ENCODE results near the gene KMT2E.

Gene KMT2E

GRCh38 chr7:105102557-105103352, 88.8 kb downstream of the KMT2E start:
- Mint-ChIP-seq H3K4me3 (no peak overlapping the region), H3K9me3 (no peaks in the 10 kb centered on the region), H3K4me1 (ENCODE audit: low read depth) (no peaks in the 10 kb centered on the region), H3K27ac (no peak overlapping the region), H3K27me3 (no peaks in the 10 kb centered on the region), H3K36me3 (ENCODE audit: low read depth) (peaks cover 88% of the 10 kb centered on the region)
- intact Hi-C loops (cut with micrococcal nuclease) = loop anchor here (5.0 kb wide), 1 partner anchor 35 kb away; no protein-coding TSS in a partner anchor

DNA sequence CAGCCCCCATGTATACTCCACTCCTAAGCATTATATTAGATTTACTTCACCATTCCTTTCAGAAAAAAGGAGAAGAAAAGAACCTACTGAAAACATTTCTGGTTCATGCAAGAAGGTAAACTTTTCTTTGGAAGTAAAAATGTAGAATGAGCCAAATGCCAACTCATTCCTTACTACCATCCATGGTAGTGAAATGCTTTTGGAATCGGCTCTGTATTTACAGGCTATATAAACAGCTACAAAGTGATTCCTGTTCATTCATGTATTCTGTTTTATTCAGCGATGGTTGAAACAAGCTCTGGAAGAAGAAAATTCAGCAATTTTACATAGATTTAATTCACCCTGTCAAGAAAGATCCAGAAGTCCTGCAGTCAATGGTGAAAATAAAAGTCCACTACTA, 91.6 kb downstream of the KMT2E start:
- Mint-ChIP-seq H3K9me3 (no peaks in the 10 kb centered on the region), H3K4me3 (no peak overlapping the region), H3K27ac (no peak overlapping the region), H3K27me3 (no peaks in the 10 kb centered on the region), H3K36me3 (ENCODE audit: low read depth) (peaks cover 86% of the 10 kb centered on the region), H3K4me1 (ENCODE audit: low read depth) (no peaks in the 10 kb centered on the region)
- intact Hi-C loops (cut with micrococcal nuclease) = no loop called here

GRCh38 chr7:105106473-105106872, 92.5 kb downstream of the KMT2E start:
- H3K9me3 Mint-ChIP-seq = no peaks in the 10 kb centered on the region
- no peak overlapping the region for H3K27ac Mint-ChIP-seq
- intact Hi-C loops (cut with micrococcal nuclease) = no loop called here
- no peaks in the 10 kb centered on the region for H3K4me1 Mint-ChIP-seq (ENCODE audit: low read depth)
- no peak overlapping the region for H3K4me3 Mint-ChIP-seq
- H3K36me3 Mint-ChIP-seq (ENCODE audit: low read depth) = peaks cover 86% of the 10 kb centered on the region
- no peaks in the 10 kb centered on the region for H3K27me3 Mint-ChIP-seq

DNA sequence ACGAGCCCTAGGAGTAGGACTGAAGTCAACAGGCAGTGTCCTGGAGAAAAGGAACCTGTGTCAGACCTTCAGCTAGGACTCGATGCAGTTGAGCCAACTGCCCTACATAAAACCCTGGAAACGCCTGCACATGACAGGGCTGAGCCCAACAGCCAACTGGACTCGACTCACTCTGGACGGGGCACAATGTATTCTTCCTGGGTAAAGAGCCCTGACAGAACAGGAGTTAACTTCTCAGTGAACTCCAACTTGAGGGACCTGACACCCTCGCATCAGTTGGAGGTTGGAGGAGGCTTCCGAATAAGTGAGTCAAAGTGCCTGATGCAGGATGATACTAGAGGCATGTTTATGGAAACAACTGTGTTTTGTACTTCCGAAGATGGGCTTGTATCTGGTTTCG, 93.5 kb downstream of the KMT2E start:
- H3K27ac Mint-ChIP-seq = no peak overlapping the region
- intact Hi-C loops (cut with micrococcal nuclease) = no loop called here
- no peaks in the 10 kb centered on the region for H3K27me3 Mint-ChIP-seq
- peaks cover 94% of the 10 kb centered on the region for H3K36me3 Mint-ChIP-seq (ENCODE audit: low read depth)
- H3K4me1 Mint-ChIP-seq (ENCODE audit: low read depth) = no peaks in the 10 kb centered on the region
- no peak overlapping the region for H3K4me3 Mint-ChIP-seq
- no peaks in the 10 kb centered on the region for H3K9me3 Mint-ChIP-seq

GRCh38 chr7:105112440-105113418, 98.7 kb downstream of the KMT2E start:
- Mint-ChIP-seq H3K4me3 (no peak overlapping the region), H3K9me3 (no peaks in the 10 kb centered on the region), H3K36me3 (ENCODE audit: low read depth) (peaks cover 78% of the 10 kb centered on the region), H3K27me3 (no peaks in the 10 kb centered on the region), H3K27ac (no peak overlapping the region), H3K4me1 (ENCODE audit: low read depth) (no peaks in the 10 kb centered on the region)
- intact Hi-C loops (cut with micrococcal nuclease) = no loop called here

GRCh38 chr7:105118612-105119600, 104.9 kb downstream of the KMT2E start:
- no peak overlapping the region for H3K27ac Mint-ChIP-seq
- H3K4me1 Mint-ChIP-seq (ENCODE audit: low read depth) = peaks cover 19% of the 10 kb centered on the region
- no peaks in the 10 kb centered on the region for H3K27me3 Mint-ChIP-seq
- peaks cover 65% of the 10 kb centered on the region for H3K36me3 Mint-ChIP-seq (ENCODE audit: low read depth)
- intact Hi-C loops (cut with micrococcal nuclease) = no loop called here
- no peak overlapping the region for H3K4me3 Mint-ChIP-seq
- H3K9me3 Mint-ChIP-seq = no peaks in the 10 kb centered on the region

DNA sequence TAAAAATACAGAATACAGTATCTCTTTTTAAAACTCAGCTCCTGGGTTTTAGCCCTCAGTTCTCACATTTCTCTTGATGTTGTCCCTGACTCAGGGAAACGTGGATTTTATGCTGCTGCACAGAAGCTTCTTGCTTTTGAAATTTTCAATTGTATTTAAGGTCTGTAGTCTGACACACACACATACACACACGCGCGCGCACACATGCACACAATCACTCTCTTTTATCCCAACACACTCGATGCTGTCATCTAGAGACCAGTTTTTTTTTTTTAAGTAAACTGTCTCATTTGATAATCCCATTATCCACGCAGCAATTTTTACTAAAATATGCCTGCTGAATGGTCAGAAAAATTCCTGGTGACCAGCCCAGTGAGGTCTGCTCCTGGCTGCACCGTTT, 108.6 kb downstream of the KMT2E start:
- Mint-ChIP-seq H3K27ac (no peak overlapping the region), H3K4me1 (ENCODE audit: low read depth) (peaks cover 19% of the 10 kb centered on the region)

DNA sequence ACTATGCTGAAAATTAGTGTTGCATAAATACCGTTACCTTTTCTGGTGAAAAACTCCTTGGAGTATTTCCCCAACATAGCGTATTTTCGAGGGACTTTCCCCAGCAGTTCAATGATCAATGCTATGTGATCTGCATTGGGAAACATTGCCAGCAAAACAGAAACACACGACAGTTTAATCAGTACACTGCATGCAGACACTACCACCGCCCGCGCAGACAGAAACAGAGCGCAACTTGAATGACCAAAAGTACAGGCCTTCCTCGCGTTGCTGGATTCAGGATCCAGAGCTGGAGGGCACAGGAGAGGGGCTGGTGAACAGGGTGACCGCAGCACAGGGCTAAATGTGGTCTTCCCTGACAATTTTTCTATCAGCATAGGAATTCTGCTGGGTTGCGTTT, 111.7 kb downstream of the KMT2E start:
- H3K9me3 Mint-ChIP-seq = no peaks in the 10 kb centered on the region
- H3K4me3 Mint-ChIP-seq = no peak overlapping the region
- peaks cover 92% of the 10 kb centered on the region for H3K36me3 Mint-ChIP-seq (ENCODE audit: low read depth)
- intact Hi-C loops (cut with micrococcal nuclease) = no loop called here
- H3K27me3 Mint-ChIP-seq = no peaks in the 10 kb centered on the region
- peaks cover 11% of the 10 kb centered on the region for H3K4me1 Mint-ChIP-seq (ENCODE audit: low read depth)
- no peak overlapping the region for H3K27ac Mint-ChIP-seq

More for the DNA sequence above, 108.6 kb downstream of the KMT2E start:
- H3K36me3 Mint-ChIP-seq (ENCODE audit: low read depth) = peaks cover 81% of the 10 kb centered on the region
- H3K27me3 Mint-ChIP-seq = no peaks in the 10 kb centered on the region
- intact Hi-C loops (cut with micrococcal nuclease) = loop anchor here (5.0 kb wide), 1 partner anchor 630 kb away; no protein-coding TSS in a partner anchor
- no peaks in the 10 kb centered on the region for H3K9me3 Mint-ChIP-seq
- H3K4me3 Mint-ChIP-seq = no peak overlapping the region

GRCh38 chr7:105126436-105126975, 112.5 kb downstream of the KMT2E start:
- Mint-ChIP-seq H3K9me3 (no peaks in the 10 kb centered on the region), H3K27me3 (no peaks in the 10 kb centered on the region), H3K4me3 (no peak overlapping the region), H3K27ac (no peak overlapping the region), H3K4me1 (ENCODE audit: low read depth) (peaks cover 4% of the 10 kb centered on the region), H3K36me3 (ENCODE audit: low read depth) (peaks cover 92% of the 10 kb centered on the region)
- intact Hi-C loops (cut with micrococcal nuclease) = no loop called here

GRCh38 chr7:105127179-105127578, 113.2 kb downstream of the KMT2E start:
- Mint-ChIP-seq H3K27ac (no peak overlapping the region), H3K9me3 (no peaks in the 10 kb centered on the region), H3K4me1 (ENCODE audit: low read depth) (no peaks in the 10 kb centered on the region), H3K27me3 (no peaks in the 10 kb centered on the region), H3K36me3 (ENCODE audit: low read depth) (peaks cover 94% of the 10 kb centered on the region), H3K4me3 (no peak overlapping the region)
- intact Hi-C loops (cut with micrococcal nuclease) = no loop called here

DNA sequence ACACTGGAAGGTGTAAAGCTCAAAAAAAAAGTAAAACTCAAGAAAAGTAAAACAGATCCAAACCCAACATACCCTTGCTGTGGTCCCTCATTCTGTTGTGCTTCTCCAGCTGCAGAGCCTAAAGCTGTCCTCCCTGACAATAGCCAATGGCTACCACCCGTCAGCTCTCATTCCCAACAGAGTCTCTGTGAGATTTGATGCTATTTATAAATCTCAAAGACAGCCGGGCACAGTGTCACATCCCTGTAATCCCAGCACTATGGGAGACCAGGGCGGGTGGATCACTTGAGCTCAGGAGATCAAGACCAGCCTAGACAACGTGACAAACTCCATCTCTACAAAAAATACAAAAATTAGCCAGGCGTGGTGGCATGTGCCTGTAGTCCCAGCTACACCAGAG, 116.0 kb downstream of the KMT2E start:
- Mint-ChIP-seq H3K27ac (no peak overlapping the region), H3K36me3 (ENCODE audit: low read depth) (peaks cover 93% of the 10 kb centered on the region)
- intact Hi-C loops (cut with micrococcal nuclease) = no loop called here

DNA sequence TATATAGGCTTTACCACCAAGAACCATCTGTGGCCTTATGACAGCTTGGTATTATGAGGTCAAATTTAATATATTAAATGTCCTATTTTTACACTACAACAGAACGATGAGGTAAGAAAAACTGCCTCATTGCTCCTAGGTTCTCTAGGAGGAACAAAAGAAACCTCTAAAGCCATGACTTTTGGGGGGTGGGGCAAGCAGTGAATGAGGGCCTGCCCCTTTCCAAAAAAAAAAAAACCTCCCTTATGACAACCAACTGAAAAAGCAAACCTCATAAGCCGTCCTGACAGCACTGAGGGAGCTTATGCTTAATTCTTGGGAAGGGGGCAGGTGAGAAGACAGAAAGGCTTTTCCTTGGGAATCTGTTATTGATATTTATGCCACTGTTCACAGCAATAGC, 116.6 kb downstream of the KMT2E start:
- H3K9me3 Mint-ChIP-seq = no peaks in the 10 kb centered on the region
- H3K27ac Mint-ChIP-seq = no peak overlapping the region
- intact Hi-C loops (cut with micrococcal nuclease) = no loop called here
- H3K27me3 Mint-ChIP-seq = no peaks in the 10 kb centered on the region
- no peak overlapping the region for H3K4me3 Mint-ChIP-seq
- H3K4me1 Mint-ChIP-seq (ENCODE audit: low read depth) = no peaks in the 10 kb centered on the region
- peaks cover 91% of the 10 kb centered on the region for H3K36me3 Mint-ChIP-seq (ENCODE audit: low read depth)

More for the DNA sequence above, 116.0 kb downstream of the KMT2E start:
- Mint-ChIP-seq H3K27me3 (no peaks in the 10 kb centered on the region), H3K4me1 (ENCODE audit: low read depth) (no peaks in the 10 kb centered on the region), H3K9me3 (no peaks in the 10 kb centered on the region), H3K4me3 (no peak overlapping the region)

- Mint-ChIP-seq H3K27me3 (no peaks in the 10 kb centered on the region), H3K9me3 (no peaks in the 10 kb centered on the region), H3K4me1 (ENCODE audit: low read depth) (no peaks in the 10 kb centered on the region), H3K36me3 (ENCODE audit: low read depth) (peaks cover 86% of the 10 kb centered on the region), H3K4me3 (no peak overlapping the region), H3K27ac (no peak overlapping the region)
- intact Hi-C loops (cut with micrococcal nuclease) = no loop called here
Measured at GRCh38 chr7:105131033-105131656, 117.1 kb downstream of the KMT2E start.
